Common myeloid progenitor, CD34-positive (primary cell): ENCODE results near the gene GFM2. TPM values are rescaled to one million over a fixed set of nuclear protein-coding genes. Genes with fewer than 3 reads are reported as not detected.
A peak's percentile ranks its signal among the peaks of the same experiment; 100 is the strongest.
"Not testable (repeated sequence)": the region's sequence is repeated elsewhere in the genome, so short reads cannot be mapped to it uniquely, and the experiment has no call there.

Experiments used
- CTCF ChIA-PET: fragments of 350-600 bp; sonication (Branson Sonifier 250); formaldehyde crosslinking; loops from one replicate; lab custom pipeline; 2021; ENCODE audit warnings: antibody characterized with exemption; lab: Charles Lee
- POLR2A ChIA-PET: fragments of 350-600 bp; sonication (Branson Sonifier 250); formaldehyde crosslinking; loops from one replicate; lab custom pipeline; 2021; ENCODE audit warnings: antibody characterized with exemption; lab: Charles Lee
- DNase-seq, 3 donors: peaks; one replicate each; pipeline versions ENCODE4 v3.0.0 to v3.0.0-alpha.2; 2013
- H3K27ac ChIP-seq, 2 experiments: 1 replicate in 1 of 2; 2 replicates in 1 of 2; pipeline ENCODE4 v1.7.0; 2013; ENCODE audit warnings: inconsistent platforms in 2 of 2, low read length in 2 of 2, mild to moderate bottlenecking in 2 of 2, low read depth in 1 of 2, moderate library complexity in 1 of 2; ENCODE audit not compliant: severe bottlenecking in 2 of 2, insufficient read depth in 1 of 2, poor library complexity in 1 of 2
- H3K27me3 ChIP-seq, 5 experiments: replicated peaks in 2 of 5; 1 replicate in 3 of 5; 2 replicates in 2 of 5; pipeline versions ENCODE4 v1.6.1 to v1.7.0; 2013; ENCODE audit warnings: low read length in 4 of 5, mild to moderate bottlenecking in 2 of 5, moderate library complexity in 2 of 5, inconsistent platforms in 1 of 5; ENCODE audit not compliant: insufficient read depth in 5 of 5, control insufficient read depth in 4 of 5
- H3K36me3 ChIP-seq, 4 experiments: 1 replicate in 2 of 4; 2 replicates in 2 of 4; pipeline versions ENCODE4 v1.6.1 to v1.7.0; 2013; ENCODE audit warnings: low read length in 3 of 4, control low read depth in 1 of 4, mild to moderate bottlenecking in 1 of 4; ENCODE audit not compliant: control insufficient read depth in 4 of 4, insufficient read depth in 4 of 4
- H3K4me1 ChIP-seq, 4 experiments: 1 replicate in 3 of 4; 2 replicates in 1 of 4; pipeline versions ENCODE4 v1.6.1 to v1.7.1; 2013; ENCODE audit warnings: low read length in 3 of 4, mild to moderate bottlenecking in 3 of 4, control low read depth in 1 of 4, inconsistent platforms in 1 of 4, moderate library complexity in 1 of 4; ENCODE audit not compliant: control insufficient read depth in 4 of 4, insufficient read depth in 4 of 4; ENCODE audit errors: control extremely low read depth in 1 of 4
- H3K4me3 ChIP-seq, 7 experiments: 1 replicate in 4 of 7; 2 replicates in 3 of 7; pipeline versions ENCODE4 v1.5.1 to v1.7.0; 2013; ENCODE audit warnings: mild to moderate bottlenecking in 7 of 7, low read length in 6 of 7, moderate library complexity in 6 of 7, inconsistent platforms in 2 of 7, low read depth in 2 of 7, control low read depth in 1 of 7; ENCODE audit not compliant: insufficient read depth in 4 of 7, control insufficient read depth in 1 of 7; ENCODE audit errors: extremely low read depth in 1 of 7
- H3K9me3 ChIP-seq, 5 experiments: 1 replicate in 4 of 5; 2 replicates in 1 of 5; pipeline versions ENCODE4 v1.6.1 to v1.7.1; 2013; ENCODE audit warnings: low read length in 4 of 5, mild to moderate bottlenecking in 2 of 5, inconsistent platforms in 1 of 5, low read depth in 1 of 5, moderate library complexity in 1 of 5; ENCODE audit not compliant: control insufficient read depth in 4 of 5, insufficient read depth in 2 of 5; ENCODE audit errors: control extremely low read depth in 1 of 5
- WGBS: methylation state at CpG from one replicate; pipeline ENCODE4 v1.1.5; 2013; ENCODE audit not compliant: insufficient coverage; 5-methylcytosine and 5-hydroxymethylcytosine counted together
- polyA plus RNA-seq: library from polyadenylated mRNA; unstranded; fragments of 120-200 nt; gene quantifications from one replicate; pipeline ENCODE4 v1.2.1, GENCODE V29; 2013

Gene GFM2
- polyA plus RNA-seq = 28.0 TPM

- CTCF ChIA-PET = interaction anchor here (0.7 to 2.5 kb wide), 8 partner anchors 12 to 152 kb away, joined by 3 to 10 read pairs (median 4); partner anchors contain the start of gene FAM169A
- POLR2A ChIA-PET = interaction anchor here (1.5 kb wide), 1 partner anchor 99 kb away, joined by 4 read pairs; no protein-coding TSS in a partner anchor
- Histone ChIP-seq H3K4me3 (peak within 1 kb of the TSS; percentile 89 to 100 (median 100)), H3K27me3 (no peaks in the 10 kb centered on the region), H3K9me3 (no peaks in the 10 kb centered on the region), H3K27ac (peak within 1 kb of the TSS; percentile 80 to 90), H3K4me1 (peaks cover 7 to 25% (median 17%) of the 10 kb centered on the region in 4 experiments), H3K36me3 (peaks cover 5 to 32% (median 22%) of the 10 kb centered on the region in 4 experiments)
- peak; percentile 96 to 98 (median 98) for DNase-seq
- WGBS = 0% methylated on average over 37 of the region's 54 CpGs
These were observed at the start of gene GFM2, which contains the start of gene NSA2 for GRCh38 chr5:74766849-74767578. GFM2 (minus strand) TSS chr5:74767117; CDS start chr5:74763742, 3,375 bp downstream. NSA2 (plus strand) TSS chr5:74767249; CDS start chr5:74767361, 112 bp downstream.

- DNase-seq = no peak
- no peak overlapping the region for H3K4me3 ChIP-seq
- ChIA-PET POLR2A (interaction anchor here (0.7 kb wide), 1 partner anchor 30 kb away, joined by 4 read pairs; no protein-coding TSS in a partner anchor), CTCF (no interaction called here)
- peaks cover 0 to 4% (median 2%) of the 10 kb centered on the region in 4 experiments for H3K36me3 ChIP-seq
- H3K27ac ChIP-seq = no peak overlapping the region
- H3K27me3 ChIP-seq = no peaks in the 10 kb centered on the region
- 100% methylated on average over 3 of the region's 4 CpGs for WGBS
- H3K4me1 ChIP-seq = no peaks in the 10 kb centered on the region
- no peaks in the 10 kb centered on the region for H3K9me3 ChIP-seq
These were observed 44.0 kb upstream of the GFM2 start for GRCh38 chr5:74810915-74811314.

- Histone ChIP-seq H3K27ac (no peak overlapping the region), H3K4me3 (no peak overlapping the region), H3K27me3 (no peaks in the 10 kb centered on the region), H3K4me1 (no peaks in the 10 kb centered on the region), H3K36me3 (peaks cover 9 to 30% (median 17%) of the 10 kb centered on the region in 4 experiments), H3K9me3 (no peaks in the 10 kb centered on the region)
- CTCF ChIA-PET = no interaction called here
- POLR2A ChIA-PET = no interaction called here
- DNase-seq = no peak
- WGBS = 20% methylated on average over 1 of the region's 1 CpG
These were observed 35.0 kb upstream of the GFM2 start for GRCh38 chr5:74801941-74802340.

- no peaks in the 10 kb centered on the region for H3K27me3 ChIP-seq
- POLR2A ChIA-PET = no interaction called here
- CTCF ChIA-PET = interaction anchor here (1.4 kb wide), 1 partner anchor 13 kb away, joined by 3 read pairs; no protein-coding TSS in a partner anchor
- no peaks in the 10 kb centered on the region for H3K9me3 ChIP-seq
- no peak overlapping the region for H3K4me3 ChIP-seq
- DNase-seq = no peak
- H3K4me1 ChIP-seq = no peaks in the 10 kb centered on the region
- peaks cover 9 to 33% (median 19%) of the 10 kb centered on the region in 4 experiments for H3K36me3 ChIP-seq
- H3K27ac ChIP-seq = no peak overlapping the region
- WGBS = 100% methylated on average over 1 of the region's 3 CpGs
These were observed 34.3 kb upstream of the GFM2 start for GRCh38 chr5:74801197-74801596.

GRCh38 chr5:74798977-74799911 is 32.3 kb upstream of the GFM2 start:
- 93% methylated on average over 19 of the region's 21 CpGs for WGBS
- ChIA-PET CTCF (interaction anchor here (1.6 kb wide), 1 partner anchor 897 kb away, joined by 3 read pairs; no protein-coding TSS in a partner anchor), POLR2A (no interaction called here)
- Histone ChIP-seq H3K27ac (no peak overlapping the region), H3K4me3 (no peak overlapping the region), H3K27me3 (no peaks in the 10 kb centered on the region), H3K9me3 (no peaks in the 10 kb centered on the region), H3K36me3 (peaks cover 9 to 50% (median 19%) of the 10 kb centered on the region in 4 experiments), H3K4me1 (no peaks in the 10 kb centered on the region)
- no peak for DNase-seq

- H3K36me3 ChIP-seq = peaks cover 0 to 72% (median 12%) of the 10 kb centered on the region in 4 experiments
- POLR2A ChIA-PET, H3K4me1 ChIP-seq, H3K4me3 ChIP-seq, CTCF ChIA-PET, H3K27ac ChIP-seq, H3K27me3 ChIP-seq, DNase-seq, H3K9me3 ChIP-seq: not testable (repeated sequence)
- WGBS = 90% methylated on average over 3 of the region's 3 CpGs
These were observed 24.8 kb upstream of the GFM2 start for GRCh38 chr5:74791669-74792068.
